Stimulated activated CD4-positive, alpha-beta T cell treated with anti-CD3 and anti-CD28 coated beads, Interleukin-2, amount 100 ng/mL, for 4 hours (primary cell): ENCODE data around the gene TFAP2B.
A peak's percentile ranks its signal among the peaks of the same experiment; 100 is the strongest.

Experiments
- DNase-seq: peaks from one replicate; pipeline ENCODE4 v3.0.0-alpha.2; 2020; ENCODE audit warnings: low read depth

TFAP2B gene

GRCh38 chr6:50818673-50819072, at the start of gene TFAP2B:
TFAP2B (plus strand) TSS chr6:50818871; CDS start chr6:50818892, 21 bp downstream.
- no peak for DNase-seq

GRCh38 chr6:50778696-50779095, 40.0 kb upstream of the TFAP2B start:
- DNase-seq = no peak

GRCh38 chr6:50780382-50780781, 38.3 kb upstream of the TFAP2B start:
- DNase-seq = no peak

- no peak for DNase-seq
These were observed 32.8 kb upstream of the TFAP2B start for GRCh38 chr6:50785921-50786320.

- DNase-seq = no peak
These were observed 26.7 kb upstream of the TFAP2B start for GRCh38 chr6:50791900-50792508.

- no peak for DNase-seq
These were observed 25.9 kb upstream of the TFAP2B start for GRCh38 chr6:50792771-50793170.

DNA sequence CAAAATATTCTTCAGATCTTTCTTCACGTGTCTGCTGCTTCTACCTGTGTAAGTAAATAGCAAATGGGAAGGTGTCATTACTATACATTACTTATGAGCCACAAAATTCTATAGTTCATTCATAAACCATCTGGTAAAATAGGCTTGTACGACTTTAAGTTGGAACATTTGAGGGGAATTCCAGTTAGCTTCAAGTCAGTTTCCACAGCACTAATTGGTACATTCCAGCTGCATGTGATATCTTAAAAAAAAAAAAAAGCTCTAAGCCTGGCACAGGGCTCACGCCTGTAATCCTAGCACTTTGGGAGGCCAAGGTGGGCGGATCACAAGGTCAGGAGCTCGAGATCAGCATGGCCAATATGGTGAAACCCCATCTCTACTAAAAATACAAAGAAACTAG, 23.1 kb upstream of the TFAP2B start:
- DNase-seq = no peak

DNA sequence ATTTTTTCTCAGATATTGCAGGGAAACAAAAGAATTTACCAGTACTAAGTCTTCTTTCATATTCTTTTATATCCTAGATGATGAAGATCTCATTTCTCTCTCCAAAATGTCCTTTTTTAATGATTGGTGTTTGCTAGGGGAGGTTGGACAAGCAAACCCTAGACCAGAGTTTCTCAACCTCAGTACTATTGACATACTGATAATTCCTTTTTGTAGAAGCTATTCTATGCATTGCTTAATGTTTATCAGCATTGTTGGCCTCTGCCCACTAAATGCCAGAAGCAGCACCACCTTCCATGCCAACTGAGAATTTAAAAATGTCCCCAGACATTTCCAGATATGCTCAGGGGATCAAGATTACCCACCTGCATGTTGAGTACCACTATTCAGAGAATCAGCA, 14.4 kb upstream of the TFAP2B start:
- DNase-seq = no peak

DNA sequence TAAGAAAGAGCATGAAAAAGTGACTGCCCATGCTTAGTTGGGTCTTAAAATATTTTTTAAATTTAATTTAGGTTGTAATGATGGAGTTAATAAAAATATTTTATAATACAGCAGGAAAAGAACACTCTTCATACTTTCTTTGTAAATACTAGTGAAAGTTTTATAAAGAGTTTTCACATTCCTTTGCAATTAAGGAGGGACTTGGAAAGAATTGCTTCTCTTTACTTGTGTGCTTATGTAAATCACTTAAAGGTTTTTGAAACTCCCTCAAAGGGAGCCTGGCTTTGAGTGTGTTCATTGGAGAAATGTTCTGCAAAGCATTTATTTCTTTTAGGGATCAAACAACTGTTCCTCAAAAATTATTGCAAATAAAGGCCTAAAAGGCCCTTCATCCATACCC, 11.6 kb upstream of the TFAP2B start:
- DNase-seq = no peak

- DNase-seq = no peak
These were observed 3.1 kb upstream of the TFAP2B start for GRCh38 chr6:50815436-50816114.

DNA sequence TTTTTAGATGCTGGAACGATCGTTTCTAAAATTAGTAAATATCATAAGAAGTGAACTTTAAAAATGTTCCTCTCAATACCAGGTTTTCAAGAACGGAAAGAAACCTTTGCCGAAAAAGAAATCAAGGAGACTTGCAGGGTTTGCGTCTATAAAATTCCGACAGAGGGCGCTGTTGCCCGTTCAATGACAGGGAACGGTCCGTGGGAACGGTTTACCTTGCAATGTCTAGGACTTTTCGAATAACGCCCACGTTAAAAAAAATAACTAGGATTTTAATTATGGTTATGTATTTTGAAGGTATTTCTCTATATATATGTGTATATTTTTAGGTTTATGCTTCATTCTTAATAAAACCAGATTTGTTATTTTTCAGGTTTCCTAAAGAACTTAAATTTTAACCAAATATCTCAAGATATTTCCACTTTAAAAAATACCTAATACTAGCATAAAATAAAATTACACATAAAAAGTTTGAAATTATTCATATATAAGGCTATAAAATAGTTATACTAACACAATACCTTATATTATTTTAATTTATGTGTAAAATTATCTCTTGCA, 2.5 kb upstream of the TFAP2B start:
- DNase-seq = peak; percentile 21

DNA sequence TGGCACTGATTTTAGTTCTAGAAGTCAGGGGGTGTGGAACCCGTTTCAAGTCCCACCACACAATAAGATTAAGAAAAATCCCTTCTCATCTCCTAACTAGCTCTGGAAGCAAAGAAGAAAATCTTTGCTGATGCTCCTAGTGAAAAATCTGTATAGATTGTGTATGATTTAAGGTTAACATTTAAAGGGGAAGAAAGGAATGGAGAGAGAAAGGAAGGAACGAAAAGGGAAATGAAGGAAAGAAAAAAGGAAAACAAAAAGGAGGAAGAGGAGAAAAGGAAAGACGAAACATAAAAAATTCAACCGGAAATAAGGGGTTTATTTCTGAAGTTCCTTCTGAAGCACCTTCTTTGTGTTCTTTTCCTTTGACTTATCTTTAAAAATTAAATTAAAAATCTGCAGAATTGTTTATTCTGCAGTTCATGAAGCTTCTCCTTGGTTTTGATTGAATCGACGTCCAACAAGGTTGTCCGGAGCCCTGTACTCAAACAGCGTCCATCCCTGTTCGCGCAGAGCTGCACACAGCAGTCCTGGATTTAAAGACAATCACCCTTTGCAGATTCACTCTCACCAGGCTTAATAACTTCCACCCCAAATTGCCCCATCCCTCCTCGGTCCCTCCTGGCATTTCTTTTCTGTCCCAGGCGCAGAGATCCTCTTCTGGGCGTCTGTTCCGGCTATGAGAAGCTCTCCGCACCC, 1.6 kb upstream of the TFAP2B start:
- no peak for DNase-seq

- DNase-seq = no peak
These were observed 1.1 kb upstream of the TFAP2B start for GRCh38 chr6:50817646-50817950.

GRCh38 chr6:50818020-50818419, 651 bp upstream of the TFAP2B start:
- no peak for DNase-seq

DNA sequence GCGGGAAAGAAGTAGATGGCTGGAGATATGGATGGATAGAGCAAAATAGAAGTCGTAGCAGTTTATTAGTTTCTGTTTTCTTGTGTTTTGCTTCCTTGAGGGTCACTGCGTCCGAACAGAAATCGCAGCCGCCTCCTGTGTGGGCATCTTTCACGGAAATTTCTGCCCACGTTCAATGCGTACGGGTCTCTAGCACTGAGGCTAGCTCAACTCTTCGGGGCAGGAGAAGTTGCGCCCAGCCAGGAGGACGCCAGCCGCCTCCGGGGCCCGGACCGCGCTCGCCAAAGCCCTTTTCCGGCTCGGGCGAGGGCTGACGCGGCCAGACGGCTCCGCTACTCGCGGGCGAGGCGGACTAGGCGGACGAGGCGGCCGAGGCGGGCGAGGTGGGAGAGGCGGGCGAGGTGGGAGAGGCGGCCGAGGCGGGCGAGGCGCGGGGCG, 814 bp downstream of the TFAP2B start:
- no peak for DNase-seq

DNA sequence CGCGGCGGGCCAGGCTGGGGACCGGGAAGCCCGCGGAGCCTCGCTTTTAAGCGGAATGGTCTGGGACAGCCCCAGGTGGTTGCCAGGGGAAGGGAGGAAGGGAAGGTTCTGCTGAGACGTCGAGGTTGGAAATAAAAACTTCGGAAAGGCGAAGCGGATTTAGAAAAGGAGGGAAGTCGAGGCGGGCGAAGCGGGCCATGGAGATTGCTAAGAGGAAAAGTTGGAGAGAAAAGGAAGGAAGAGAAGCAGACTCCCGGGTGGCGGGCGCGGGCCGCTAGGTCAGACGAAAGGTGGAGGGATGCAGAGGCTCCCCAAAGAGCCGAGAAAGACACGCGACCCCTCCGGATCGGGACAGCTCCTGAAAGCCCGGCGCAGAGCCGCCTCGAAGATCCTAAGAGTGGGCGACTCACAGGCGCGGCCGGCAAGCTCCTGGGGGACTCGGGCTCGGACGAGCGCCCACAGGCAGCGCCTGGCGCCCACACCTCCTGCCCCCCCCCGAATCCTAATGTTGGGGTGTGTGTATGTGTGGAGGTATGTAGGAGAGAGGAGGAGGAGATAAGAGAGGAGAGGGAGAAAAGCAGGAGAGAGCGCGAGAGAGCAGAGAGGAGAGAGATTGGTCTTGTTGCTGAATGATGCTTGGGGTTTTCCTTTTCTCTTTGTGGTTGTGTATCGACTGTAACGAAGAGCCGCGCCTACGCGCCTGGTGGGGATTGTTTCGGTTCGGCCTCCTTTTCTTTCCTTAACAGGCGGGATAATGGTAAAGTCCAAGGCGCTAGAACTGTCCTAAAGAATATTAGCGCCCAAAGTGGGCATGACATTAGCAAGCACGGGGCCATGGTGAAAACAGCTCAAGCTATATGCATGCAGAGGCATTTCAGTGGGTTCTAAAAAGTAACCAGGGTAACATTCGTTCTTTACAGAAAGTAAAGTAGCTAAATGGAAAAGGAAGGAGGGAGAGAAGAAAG, 1.5 kb downstream of the TFAP2B start:
- DNase-seq = no peak

GRCh38 chr6:50820869-50821264, 2.2 kb downstream of the TFAP2B start:
- DNase-seq = no peak

GRCh38 chr6:50821441-50822077, 2.9 kb downstream of the TFAP2B start:
- no peak for DNase-seq

GRCh38 chr6:50822078-50822476, 3.4 kb downstream of the TFAP2B start:
- no peak for DNase-seq

- no peak for DNase-seq
These were observed 4.6 kb downstream of the TFAP2B start for GRCh38 chr6:50823094-50823920.

DNA sequence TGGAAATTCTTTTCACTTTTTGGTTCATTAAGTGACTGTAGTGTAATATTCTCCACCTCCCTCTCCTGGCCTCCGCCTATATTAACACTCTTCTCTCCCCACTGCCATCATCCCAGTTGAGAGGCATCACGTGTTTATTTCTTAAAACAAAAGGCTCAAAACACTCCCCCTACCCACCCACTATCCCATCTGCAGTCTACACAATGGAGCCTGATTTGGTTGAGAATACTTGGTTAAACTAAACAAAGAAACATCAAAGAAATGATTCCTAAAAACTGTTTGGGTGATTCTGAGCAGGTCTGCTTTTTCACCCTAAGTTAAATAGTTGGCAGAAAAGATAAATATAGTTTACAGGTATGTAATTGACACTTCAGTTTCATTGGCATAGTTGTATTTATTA, 5.9 kb downstream of the TFAP2B start:
- no peak for DNase-seq
